Right lobe of liver (tissue), 4 donors: Measurements from ENCODE around the gene ELP2.

Source experiments
- CTCF ChIP-seq, 4 donors: fragments of 200-600 bp in 3 of 4; fragments of 450-650 bp in 1 of 4; IDR thresholded peaks; one replicate each; pipeline versions ENCODE4 v1.5.1 to v1.8.0; 2016 to 2022; ENCODE audit warnings: antibody characterized with exemption in 4 of 4, mild to moderate bottlenecking in 2 of 4
- POLR2A ChIP-seq: fragments of 450-650 bp; IDR thresholded peaks from one replicate; pipeline ENCODE4 v1.6.1; 2017; ENCODE audit warnings: antibody characterized with exemption, mild to moderate bottlenecking
- donor health status: DM: no; HTN: no; CAD: no.
- donor health status: DM: no; HTN: no; CAD: no.
- donor health status: DM: no; HTN: yes; CAD: no.

DNA sequence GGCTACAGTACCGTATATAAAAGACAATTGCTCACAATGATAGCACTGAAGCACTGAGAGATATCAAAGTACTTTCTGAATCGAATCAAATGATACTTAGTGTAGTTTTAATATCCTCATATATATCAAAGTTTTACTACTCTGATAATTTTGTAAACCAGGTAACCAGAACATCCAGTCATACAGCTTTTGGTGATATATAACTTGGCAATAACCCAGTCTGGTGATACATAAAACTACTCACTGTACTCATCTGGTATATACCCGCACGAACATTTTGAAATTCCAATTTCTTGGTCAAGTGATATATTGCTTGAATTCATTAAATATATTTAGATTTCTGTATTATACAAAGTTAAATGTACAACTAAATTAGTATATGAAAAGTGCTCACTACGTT lies 21.1 kb upstream of the ELP2 start:
- TF ChIP-seq CTCF (IDR thresholded peaks at IDR 0.05): no peak
- TF ChIP-seq POLR2A: no peak
